Rectal smooth muscle tissue (tissue), 1 donor: Measurements from ENCODE around the gene C15orf40.
A peak's percentile ranks its signal among the peaks of the same experiment; 100 is the strongest.

Source experiments
- H3K27ac ChIP-seq: one replicate; pipeline ENCODE4 v1.7.0; 2013; ENCODE audit warnings: low read depth, low read length, inconsistent platforms
- H3K27me3 ChIP-seq: one replicate; pipeline ENCODE4 v1.7.0; 2013; ENCODE audit warnings: low read length; ENCODE audit not compliant: control insufficient read depth, insufficient read depth
- H3K36me3 ChIP-seq: one replicate; pipeline ENCODE4 v1.7.0; 2013; ENCODE audit warnings: low read length; ENCODE audit not compliant: control insufficient read depth, insufficient read depth
- H3K4me1 ChIP-seq: one replicate; pipeline ENCODE4 v1.7.0; 2013; ENCODE audit warnings: low read length; ENCODE audit not compliant: control insufficient read depth, insufficient read depth
- H3K4me3 ChIP-seq: one replicate; pipeline ENCODE4 v1.7.0; 2013; ENCODE audit warnings: low read length
- H3K9ac ChIP-seq: one replicate; pipeline ENCODE4 v1.7.0; 2013; ENCODE audit warnings: low read length

C15orf40 gene

GRCh38 chr15:82985688-82986441 is 25.6 kb downstream of the C15orf40 start, which contains the start of gene RAMAC:
TSS of gene RAMAC (plus strand) at chr15:82986210. CDS start at chr15:82989019, 2,809 bp downstream.
- Histone ChIP-seq H3K4me1 (peaks cover 7% of the 10 kb centered on the region), H3K27me3 (no peaks in the 10 kb centered on the region), H3K9ac (peak within 1 kb of the TSS; percentile 68), H3K4me3 (peak within 1 kb of the TSS; percentile 84), H3K36me3 (peaks cover 2% of the 10 kb centered on the region), H3K27ac (peak within 1 kb of the TSS; percentile 73)

- H3K4me1 ChIP-seq, result peaks cover 5% of the 10 kb centered on the region
- no peak overlapping the region for H3K4me3 ChIP-seq
- H3K9ac ChIP-seq, result no peak overlapping the region
- H3K27me3 ChIP-seq, result no peaks in the 10 kb centered on the region
- no peak overlapping the region for H3K27ac ChIP-seq
- H3K36me3 ChIP-seq, result no peaks in the 10 kb centered on the region
These were observed 30.5 kb downstream of the C15orf40 start for GRCh38 chr15:82980981-82981380.

- Histone ChIP-seq H3K27ac (no peak overlapping the region), H3K36me3 (no peaks in the 10 kb centered on the region), H3K4me1 (no peaks in the 10 kb centered on the region), H3K9ac (no peak overlapping the region), H3K4me3 (no peak overlapping the region), H3K27me3 (no peaks in the 10 kb centered on the region)
These were observed 31.7 kb downstream of the C15orf40 start for GRCh38 chr15:82979726-82980125.

GRCh38 chr15:82978438-82978837 is 33.0 kb downstream of the C15orf40 start:
- Histone ChIP-seq H3K4me3 (no peak overlapping the region), H3K27ac (no peak overlapping the region), H3K9ac (no peak overlapping the region), H3K4me1 (no peaks in the 10 kb centered on the region), H3K36me3 (no peaks in the 10 kb centered on the region), H3K27me3 (no peaks in the 10 kb centered on the region)

- Histone ChIP-seq H3K27ac (no peak overlapping the region), H3K4me1 (no peaks in the 10 kb centered on the region), H3K27me3 (no peaks in the 10 kb centered on the region), H3K4me3 (no peak overlapping the region), H3K36me3 (no peaks in the 10 kb centered on the region), H3K9ac (no peak overlapping the region)
These were observed 34.4 kb downstream of the C15orf40 start for GRCh38 chr15:82977076-82977475.

- H3K27me3 ChIP-seq, result no peaks in the 10 kb centered on the region
- no peak overlapping the region for H3K9ac ChIP-seq
- no peaks in the 10 kb centered on the region for H3K36me3 ChIP-seq
- no peak overlapping the region for H3K4me3 ChIP-seq
- H3K27ac ChIP-seq, result no peak overlapping the region
- H3K4me1 ChIP-seq, result no peaks in the 10 kb centered on the region
These were observed 38.4 kb downstream of the C15orf40 start for GRCh38 chr15:82972990-82973389.

- Histone ChIP-seq H3K36me3 (no peaks in the 10 kb centered on the region), H3K27me3 (no peaks in the 10 kb centered on the region), H3K4me1 (no peaks in the 10 kb centered on the region), H3K9ac (no peak overlapping the region), H3K27ac (no peak overlapping the region), H3K4me3 (no peak overlapping the region)
These were observed 40.0 kb downstream of the C15orf40 start for GRCh38 chr15:82971218-82971984.

- Histone ChIP-seq H3K4me1 (no peaks in the 10 kb centered on the region), H3K27me3 (no peaks in the 10 kb centered on the region), H3K36me3 (no peaks in the 10 kb centered on the region), H3K9ac (no peak overlapping the region), H3K27ac (no peak overlapping the region), H3K4me3 (no peak overlapping the region)
These were observed 40.7 kb downstream of the C15orf40 start for GRCh38 chr15:82970696-82971095.

- no peak overlapping the region for H3K9ac ChIP-seq
- no peaks in the 10 kb centered on the region for H3K4me1 ChIP-seq
- H3K4me3 ChIP-seq, result no peak overlapping the region
- H3K27me3 ChIP-seq, result no peaks in the 10 kb centered on the region
- no peak overlapping the region for H3K27ac ChIP-seq
- H3K36me3 ChIP-seq, result no peaks in the 10 kb centered on the region
These were observed 41.3 kb downstream of the C15orf40 start for GRCh38 chr15:82970078-82970686.

- Histone ChIP-seq H3K27me3 (no peaks in the 10 kb centered on the region), H3K36me3 (no peaks in the 10 kb centered on the region), H3K27ac (no peak overlapping the region), H3K4me3 (no peak overlapping the region), H3K4me1 (no peaks in the 10 kb centered on the region), H3K9ac (no peak overlapping the region)
These were observed 42.1 kb downstream of the C15orf40 start for GRCh38 chr15:82969353-82969752.

GRCh38 chr15:82968066-82968465 is 43.4 kb downstream of the C15orf40 start:
- Histone ChIP-seq H3K36me3 (no peaks in the 10 kb centered on the region), H3K9ac (no peak overlapping the region), H3K27me3 (no peaks in the 10 kb centered on the region), H3K27ac (no peak overlapping the region), H3K4me3 (no peak overlapping the region), H3K4me1 (no peaks in the 10 kb centered on the region)

GRCh38 chr15:82966671-82967071 is 44.8 kb downstream of the C15orf40 start:
- Histone ChIP-seq H3K27me3 (no peaks in the 10 kb centered on the region), H3K9ac (no peak overlapping the region), H3K4me3 (no peak overlapping the region), H3K36me3 (no peaks in the 10 kb centered on the region), H3K27ac (no peak overlapping the region), H3K4me1 (no peaks in the 10 kb centered on the region)
